Aorta (tissue), 5 donors: ENCODE measurements around the gene HPF1. TPM values are rescaled to one million over a fixed set of nuclear protein-coding genes. Genes with fewer than 3 reads are reported as not detected.

Experiments
- ATAC-seq: fragments of 200-7000 bp; cut with Tn5 transposase; one replicate; pipeline ENCODE4 v1.9.1; 2022; ENCODE audit warnings: moderate library complexity; ENCODE audit not compliant: low FRiP score
- DNase-seq, 2 donors: peaks; one replicate each; pipeline ENCODE4 v3.0.0-alpha.2; 2020
- H3K27ac ChIP-seq, 2 donors: one replicate each; pipeline ENCODE4 v1.5.1; 2013; ENCODE audit warnings: low read length in 2 of 2, mild to moderate bottlenecking in 2 of 2, moderate library complexity in 2 of 2, control low read depth in 1 of 2, inconsistent platforms in 1 of 2, low read depth in 1 of 2
- H3K27me3 ChIP-seq, 2 donors: one replicate each; pipeline ENCODE4 v1.6.1; 2013; ENCODE audit warnings: control low read depth in 1 of 2, low read length in 1 of 2, mild to moderate bottlenecking in 1 of 2, moderate library complexity in 1 of 2; ENCODE audit not compliant: insufficient read depth in 2 of 2, control insufficient read depth in 1 of 2
- H3K36me3 ChIP-seq, 2 donors: one replicate each; pipeline ENCODE4 v1.6.1; 2013; ENCODE audit warnings: control low read depth in 1 of 2, low read length in 1 of 2, mild to moderate bottlenecking in 1 of 2; ENCODE audit not compliant: insufficient read depth in 2 of 2, control insufficient read depth in 1 of 2
- H3K4me1 ChIP-seq, 2 donors: one replicate each; pipeline ENCODE4 v1.6.1; 2013; ENCODE audit warnings: low read length in 2 of 2, control low read depth in 1 of 2, mild to moderate bottlenecking in 1 of 2, moderate library complexity in 1 of 2; ENCODE audit not compliant: insufficient read depth in 2 of 2, control insufficient read depth in 1 of 2
- H3K4me3 ChIP-seq, 2 donors: one replicate each; pipeline ENCODE4 v1.5.1; 2013; ENCODE audit warnings: low read length in 2 of 2, control low read depth in 1 of 2, mild to moderate bottlenecking in 1 of 2
- H3K9me3 ChIP-seq: one replicate; pipeline ENCODE4 v1.6.1; 2013; ENCODE audit warnings: mild to moderate bottlenecking, low read length; ENCODE audit not compliant: control insufficient read depth
- WGBS, 2 donors: extraction: QIAGEN DNeasy Blood & Tissue Kit; methylation state at CpG; one replicate each; pipeline ENCODE4 v1.1.7; 2013; 5-methylcytosine and 5-hydroxymethylcytosine counted together
- intact Hi-C, 2 donors: fragments of 100-400 bp; cut with DNase I; formaldehyde crosslinking; loops; one replicate each; pipeline versions ENCODE4 v1.14.2 to v1.15.0; 2022
- polyA plus RNA-seq, 2 donors: library from polyadenylated mRNA; stranded (reverse); fragments of 200-250 nt; gene quantifications; one replicate each; pipeline ENCODE4 v1.2.3, GENCODE V29; 2013
- total RNA-seq, 2 donors: library from RNA; stranded (reverse); fragmentation: NEBNext Ultra II Directional; extraction: Animal tissue kit (Norgen Biotek cat#: 25700); gene quantifications; one replicate each; pipeline ENCODE4 v1.2.1, GENCODE V29; 2021
- donor health status: healthy with polysubstance abuse.
- donor health status: Bipolar disorder and iron deficiency.
- donor health status: DM: no; HTN: no; CAD: no.
- donor health status: DM: no; HTN: no; CAD: no.
- donor health status: DM: yes; HTN: yes; CAD: no.

HPF1 gene
- total and polyA plus RNA-seq, 4 donors: 22.5 to 58.4 (median 24.8) TPM

GRCh38 chr4:169682372-169683047, 75.2 kb downstream of the HPF1 start:
- H3K4me1 ChIP-seq: no peaks in the 10 kb centered on the region
- no peak for ATAC-seq
- no peaks in the 10 kb centered on the region for H3K27me3 ChIP-seq
- 95% methylated on average over 4 of the region's 4 CpGs for WGBS, 2 donors
- no peaks in the 10 kb centered on the region for H3K9me3 ChIP-seq
- DNase-seq: no peak
- H3K4me3 ChIP-seq: no peak overlapping the region
- intact Hi-C loops: no loop called here
- no peak overlapping the region for H3K27ac ChIP-seq
- H3K36me3 ChIP-seq: peaks cover 0 to 1% of the 10 kb centered on the region in 2 donors

Other genes starting within 250 kb of the HPF1 start
- gene NEK1, start 145.4 kb downstream of the HPF1 start, total RNA-seq: 10 to 100 TPM; 17.6 to 24.4 TPM
- gene NEK1, start 145.4 kb downstream of the HPF1 start, polyA plus RNA-seq: 1 to 10 TPM; 6.7 to 9.4 TPM
- gene CLCN3, start 137.4 kb downstream of the HPF1 start, total RNA-seq: 10 to 100 TPM; 19.1 to 29.1 TPM
- gene CLCN3, start 137.4 kb downstream of the HPF1 start, polyA plus RNA-seq: 1 to 10 TPM; 4.9 to 5.4 TPM